ENCODE data around the gene ALDOB.

- no peak for TF ChIP-seq CTCF (IDR thresholded peaks at IDR 0.05; ENCODE audit: low read depth, low read length, poor library complexity, severe bottlenecking)
- no peak for TF ChIP-seq EZH2phosphoT487 (IDR thresholded peaks at IDR 0.05; ENCODE audit: borderline replicate concordance, low read length)
These were observed 42.2 kb upstream of the ALDOB start for GRCh38 chr9:101477736-101478135.
